Stomach (tissue), 4 donors: Measurements from ENCODE around the gene LVRN.

Experiments
- EP300 ChIP-seq: sonication (generic); formaldehyde crosslinking; IDR thresholded peaks from one replicate; pipeline ENCODE4 v1.6.1; 2017; ENCODE audit warnings: antibody characterized with exemption
- POLR2A ChIP-seq, 4 donors: fragments of 450-650 bp; IDR thresholded peaks; one replicate each; pipeline ENCODE4 v1.6.1; 2016; ENCODE audit warnings: antibody characterized with exemption in 4 of 4, control low read depth in 2 of 4, mild to moderate bottlenecking in 1 of 4, moderate library complexity in 1 of 4
- POLR2AphosphoS5 ChIP-seq, 3 donors: sonication (generic); formaldehyde crosslinking; IDR thresholded peaks; one replicate each; pipeline ENCODE4 v1.6.1; 2016; ENCODE audit warnings: antibody characterized with exemption in 3 of 3
- TF ChIP-seq, protein P1 (sequence below), 7 experiments: fragments of 450-650 bp in 4 of 7; fragments of 200-600 bp in 3 of 7; sonication (generic) in 3 of 7; IDR thresholded peaks; one replicate each; pipeline ENCODE4 v1.5.1; 2016 to 2019; ENCODE audit warnings: antibody characterized with exemption in 7 of 7, control low read depth in 2 of 7, mild to moderate bottlenecking in 1 of 7

- TF ChIP-seq, protein P1, sequence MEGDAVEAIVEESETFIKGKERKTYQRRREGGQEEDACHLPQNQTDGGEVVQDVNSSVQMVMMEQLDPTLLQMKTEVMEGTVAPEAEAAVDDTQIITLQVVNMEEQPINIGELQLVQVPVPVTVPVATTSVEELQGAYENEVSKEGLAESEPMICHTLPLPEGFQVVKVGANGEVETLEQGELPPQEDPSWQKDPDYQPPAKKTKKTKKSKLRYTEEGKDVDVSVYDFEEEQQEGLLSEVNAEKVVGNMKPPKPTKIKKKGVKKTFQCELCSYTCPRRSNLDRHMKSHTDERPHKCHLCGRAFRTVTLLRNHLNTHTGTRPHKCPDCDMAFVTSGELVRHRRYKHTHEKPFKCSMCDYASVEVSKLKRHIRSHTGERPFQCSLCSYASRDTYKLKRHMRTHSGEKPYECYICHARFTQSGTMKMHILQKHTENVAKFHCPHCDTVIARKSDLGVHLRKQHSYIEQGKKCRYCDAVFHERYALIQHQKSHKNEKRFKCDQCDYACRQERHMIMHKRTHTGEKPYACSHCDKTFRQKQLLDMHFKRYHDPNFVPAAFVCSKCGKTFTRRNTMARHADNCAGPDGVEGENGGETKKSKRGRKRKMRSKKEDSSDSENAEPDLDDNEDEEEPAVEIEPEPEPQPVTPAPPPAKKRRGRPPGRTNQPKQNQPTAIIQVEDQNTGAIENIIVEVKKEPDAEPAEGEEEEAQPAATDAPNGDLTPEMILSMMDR (IDR thresholded peaks at IDR 0.05) = no peak
- no peak for TF ChIP-seq POLR2AphosphoS5 (IDR thresholded peaks at IDR 0.05)
- no peak for TF ChIP-seq POLR2A (IDR thresholded peaks at IDR 0.05)
- TF ChIP-seq EP300 = no peak
Observed at GRCh38 chr5:115978779-115979178, 16.5 kb downstream of the LVRN start.
